Adrenal gland (tissue), 5 donors: ENCODE data around the gene POLD3.

Experiments
- CTCF ChIP-seq, 6 experiments: fragments of 450-650 bp in 4 of 6; fragments of 200-600 bp in 2 of 6; sonication (generic) in 1 of 6; IDR thresholded peaks; 1 replicate in 5 of 6; 2 replicates in 1 of 6; pipeline versions ENCODE4 v1.5.1 to v1.8.0; 2016 to 2021; ENCODE audit warnings: antibody characterized with exemption in 6 of 6, mild to moderate bottlenecking in 2 of 6, moderate library complexity in 1 of 6
- POLR2A ChIP-seq, 2 donors: fragments of 450-650 bp; IDR thresholded peaks; one replicate each; pipeline ENCODE4 v1.6.1; 2017; ENCODE audit warnings: antibody characterized with exemption in 2 of 2, mild to moderate bottlenecking in 2 of 2, moderate library complexity in 1 of 2
- donor health status: DM: no; HTN: no; CAD: no.

- TF ChIP-seq CTCF (IDR thresholded peaks at IDR 0.05) (no peak), POLR2A (IDR thresholded peaks at IDR 0.05) (no peak)
These were observed 84.7 kb downstream of the POLD3 start for GRCh38 chr11:74677131-74677530.
